HG03064 (cell line): Measurements from ENCODE around the gene DDAH2.

Experiments used
- ATAC-seq: cut with Tn5 transposase; IDR thresholded peaks from one replicate; pipeline ENCODE4 v1.9.1; 2021; ENCODE audit warnings: low read depth; ENCODE audit not compliant: unreplicated experiment

DDAH2 gene

DNA sequence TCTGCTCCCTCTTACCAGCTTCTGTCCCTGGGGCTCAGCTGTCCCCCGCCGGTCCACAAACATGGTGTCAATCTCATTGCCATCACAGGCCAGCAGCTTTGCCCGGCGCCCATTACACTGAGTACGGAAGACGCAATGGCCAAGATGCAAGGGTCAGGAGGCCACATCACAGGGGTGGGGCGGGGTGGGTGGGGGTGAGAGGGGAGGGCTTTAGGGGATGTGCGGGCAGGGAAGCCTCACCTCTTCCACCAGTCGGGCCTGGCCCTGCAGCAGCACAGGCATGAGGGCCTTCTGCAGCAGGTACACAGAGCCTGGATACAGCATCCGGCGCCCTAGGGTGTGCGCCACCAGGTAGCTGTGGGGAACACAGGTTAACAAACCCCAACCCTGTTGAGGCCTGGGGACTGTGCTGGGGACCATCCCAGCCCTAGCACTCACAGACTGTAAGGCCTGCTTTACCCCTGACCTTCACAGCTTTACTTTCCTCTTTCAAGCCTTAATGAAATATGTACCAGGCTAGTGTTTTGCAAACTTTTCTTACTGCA is 37.5 kb downstream of the DDAH2 start:
- no peak for ATAC-seq

DNA sequence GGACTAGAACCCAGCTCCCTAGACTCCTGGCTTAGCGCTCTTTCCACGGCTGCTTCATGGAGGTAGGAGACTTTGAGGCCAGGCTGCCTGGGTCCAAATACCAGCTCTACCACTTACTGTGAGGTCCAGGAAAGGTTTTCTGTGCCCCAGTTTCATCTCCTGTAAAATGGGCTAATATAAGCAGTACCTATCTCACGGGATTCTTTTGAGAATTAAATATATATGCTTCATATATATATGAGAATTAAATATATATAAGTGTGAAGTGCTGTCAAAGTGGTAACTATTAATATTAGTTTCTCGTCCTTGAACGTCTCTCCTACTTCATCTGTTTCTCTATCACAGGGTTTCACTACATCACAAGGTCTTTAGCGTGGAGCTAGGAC is 38.0 kb downstream of the DDAH2 start:
- ATAC-seq = no peak

GRCh38 chr6:31690231-31691077 is 38.6 kb downstream of the DDAH2 start:
- no peak for ATAC-seq

- no peak for ATAC-seq
Observed at GRCh38 chr6:31689249-31690110, 39.6 kb downstream of the DDAH2 start.

DNA sequence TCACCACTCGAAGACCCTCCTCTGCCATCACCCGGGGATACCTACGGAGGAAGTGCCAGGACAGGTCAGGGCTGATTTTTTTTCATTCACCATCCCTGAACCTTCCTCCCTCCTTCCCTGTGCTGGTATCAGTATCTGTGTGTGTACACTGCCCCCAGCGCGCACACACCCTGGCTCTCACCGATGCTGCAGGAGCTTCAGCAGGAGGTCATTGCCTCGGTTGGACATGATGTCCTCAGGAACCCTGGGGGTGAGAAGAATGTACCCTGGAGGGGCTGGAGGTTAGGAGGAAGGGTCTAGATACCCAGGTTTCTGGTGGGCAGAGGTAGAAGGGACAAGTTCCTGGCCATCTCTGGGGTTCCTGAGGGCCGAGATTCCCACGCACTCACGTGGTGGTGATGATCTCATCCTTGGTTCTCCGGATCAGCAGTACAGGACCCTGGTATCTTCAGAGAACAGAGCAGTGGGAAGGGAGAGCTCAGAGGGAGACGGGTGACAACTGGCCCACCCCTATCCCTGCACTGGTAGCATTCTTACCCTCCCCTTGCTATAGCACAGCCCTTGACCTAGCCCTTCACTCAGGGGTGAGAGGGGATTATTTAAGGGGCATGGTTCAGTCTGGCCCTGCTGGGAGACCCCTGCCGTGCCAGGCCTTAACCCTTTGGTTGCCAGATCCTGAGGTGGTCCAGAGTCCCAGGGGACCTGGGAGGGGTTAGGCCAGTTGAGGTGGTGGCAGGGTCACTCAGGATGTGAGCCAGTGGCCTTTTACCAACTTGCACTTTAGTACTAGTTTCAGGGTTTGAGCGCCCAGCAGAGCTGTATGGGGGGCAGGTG is 41.0 kb downstream of the DDAH2 start:
- ATAC-seq = no peak

GRCh38 chr6:31687321-31687720 is 41.8 kb downstream of the DDAH2 start:
- no peak for ATAC-seq

DNA sequence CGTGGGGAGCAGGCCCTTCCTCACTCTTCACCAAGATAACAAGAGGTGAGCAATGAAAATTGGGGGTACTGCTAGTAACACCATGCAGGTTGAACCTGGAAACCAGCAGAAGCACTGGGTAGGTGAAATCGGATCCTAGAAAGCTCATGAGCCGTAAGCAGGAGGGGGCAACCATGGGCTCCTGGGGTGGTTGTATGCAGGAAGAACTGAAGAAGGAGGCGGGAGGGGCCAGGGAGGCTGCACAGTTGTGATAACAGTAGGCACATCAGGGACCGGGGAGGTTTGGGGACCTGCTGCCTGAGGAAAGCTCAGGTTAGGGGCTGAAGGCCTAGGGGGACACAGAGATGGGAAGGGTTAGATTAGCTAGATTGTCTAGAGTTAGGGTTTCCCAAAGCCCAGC is 42.6 kb downstream of the DDAH2 start:
- no peak for ATAC-seq

- ATAC-seq = no peak
Observed at GRCh38 chr6:31683591-31683990, 45.5 kb downstream of the DDAH2 start.

DNA sequence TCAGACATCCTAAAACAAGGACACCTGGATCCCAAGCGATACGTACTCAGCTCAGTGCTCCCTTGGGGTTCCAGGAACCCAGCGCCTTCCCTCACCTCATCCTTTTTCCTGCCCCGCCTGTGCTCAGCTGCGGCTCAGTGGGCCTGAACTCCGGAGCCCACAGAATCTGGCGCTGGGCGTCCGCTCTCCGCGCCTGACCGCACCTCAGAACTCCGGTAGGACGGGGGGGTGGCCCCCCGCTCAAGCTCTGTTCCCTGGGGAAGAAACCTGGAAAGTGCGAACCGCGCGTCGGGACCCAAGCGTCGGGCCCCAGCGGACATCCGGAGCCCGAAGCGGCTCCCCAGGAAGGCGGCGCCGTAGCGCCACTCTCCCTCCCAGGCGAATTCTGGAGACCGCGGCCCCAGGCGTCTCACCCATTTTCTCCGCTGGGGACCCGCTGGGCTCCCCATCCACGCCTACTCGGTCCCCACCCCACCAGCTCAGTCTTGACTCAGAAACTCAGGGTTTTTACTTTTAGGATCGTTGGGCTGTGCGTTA is 47.9 kb downstream of the DDAH2 start:
- no peak for ATAC-seq

DNA sequence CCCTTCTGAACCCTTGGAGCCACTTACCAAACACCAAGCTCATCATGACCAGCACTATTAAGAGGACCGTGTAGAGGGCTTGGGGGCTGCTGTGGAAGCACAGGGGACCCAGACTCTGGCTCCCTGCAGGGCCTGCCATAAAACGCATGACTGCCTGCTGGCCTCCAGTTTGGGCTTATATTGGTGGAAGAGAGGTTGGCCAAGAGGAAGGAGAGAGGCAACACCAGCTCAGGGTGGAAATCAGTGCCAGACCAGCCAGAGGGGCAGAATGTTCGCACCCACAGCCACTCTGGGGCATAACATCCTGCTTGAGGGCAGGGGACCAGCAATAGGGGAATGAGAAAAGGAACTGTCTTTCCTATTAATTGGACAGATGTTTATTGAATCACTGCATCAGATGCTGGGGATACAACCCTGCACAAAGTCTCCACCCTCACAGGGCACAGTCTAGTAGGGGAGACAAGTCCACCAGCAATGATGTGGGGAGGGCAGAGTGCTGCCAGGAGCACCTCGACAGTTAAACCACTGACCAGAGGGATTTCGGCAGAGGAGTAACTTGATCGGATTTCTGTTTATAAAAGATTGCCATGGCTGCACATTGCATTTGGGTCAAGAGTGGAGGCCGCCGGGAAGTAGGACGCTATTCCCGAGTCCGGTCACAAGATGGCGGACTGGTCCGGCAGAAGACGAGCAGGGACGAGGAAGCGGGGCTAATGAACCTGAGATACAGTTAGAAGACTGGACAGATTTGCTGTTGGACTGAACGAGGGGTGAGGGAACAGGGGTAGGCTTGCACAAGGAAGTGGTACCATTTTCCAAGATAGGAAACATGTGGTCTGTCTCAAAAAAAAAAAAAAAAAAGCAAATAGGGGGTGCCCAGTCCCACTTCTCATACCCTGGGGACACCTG is 48.6 kb downstream of the DDAH2 start, which contains the start of gene LY6G5C:
Gene LY6G5C, minus strand, starts transcription at position 842 of the 909 bp plus-strand sequence. Its CDS starts 694 bp downstream, at position 148.
- ATAC-seq = no peak

DNA sequence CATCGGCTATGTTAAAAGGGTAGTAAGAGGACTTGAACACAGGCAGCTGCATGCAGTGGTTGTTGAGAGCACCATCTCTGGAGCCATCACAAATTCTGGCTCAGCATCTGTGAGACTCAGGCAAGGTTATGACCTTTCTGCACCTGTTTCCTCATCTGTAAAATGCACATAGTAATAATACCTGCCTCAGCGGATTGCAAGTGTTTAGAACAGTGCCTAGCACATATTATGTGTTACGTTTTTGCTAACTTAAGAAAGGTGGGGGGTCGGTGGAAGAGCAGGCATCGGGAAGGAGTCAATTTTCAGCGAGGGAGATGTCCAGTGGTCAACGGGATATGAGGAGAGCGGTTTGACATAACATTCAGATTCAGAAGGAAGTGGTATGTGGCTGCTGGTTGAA is 51.1 kb downstream of the DDAH2 start:
- no peak for ATAC-seq
